ENCODE results near the gene ATP13A3. TPM values are rescaled to one million over a fixed set of nuclear protein-coding genes. Genes with fewer than 3 reads are reported as not detected.

Gene ATP13A3
- total and polyA plus RNA-seq, 2 of the 4 experiments (the other 2 are of a cell fraction): 48.1 to 154 TPM

DNA sequence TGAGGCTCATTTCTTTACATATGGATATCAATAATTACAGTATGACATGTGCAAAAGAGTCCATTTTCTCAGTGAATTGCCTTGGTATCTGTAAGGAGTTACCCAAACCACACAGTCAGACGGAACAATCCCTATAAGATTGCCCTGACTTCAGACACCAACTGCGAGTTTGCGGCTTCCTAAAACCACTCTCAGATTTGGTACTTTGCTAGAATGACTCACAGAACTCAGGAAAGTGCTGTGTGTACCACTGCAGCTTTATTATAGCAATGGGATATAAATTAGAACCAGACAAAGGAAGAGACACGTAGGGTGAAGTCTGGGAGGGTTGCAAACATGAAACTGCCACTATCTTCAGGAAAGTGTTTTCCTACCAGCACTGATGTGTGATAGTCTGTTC, 45.8 kb upstream of the ATP13A3 start:
- no TSS peak for BruUV-seq (replicated peaks)
- in situ Hi-C loops (cut with MboI; ENCODE audit: low sequenced_read_pairs) (no loop called here), dilution Hi-C loops (cut with HindIII; ENCODE audit: low sequenced_read_pairs, unreplicated experiment) (no loop called here), intact Hi-C loops (cut with micrococcal nuclease) (no loop called here)
- H3K14ac ChIP-seq (replicated peaks; ENCODE audit: low read depth, low read length): no peak overlapping the region
- no peaks in the 10 kb centered on the region for H3K27me3 ChIP-seq (ENCODE audit: control insufficient read depth, insufficient read depth, low read length)
- H3K27ac ChIP-seq (ENCODE audit: insufficient read depth, low read length): no peak overlapping the region
- no peak overlapping the region for H2BK20ac ChIP-seq (ENCODE audit: low read depth, low read length)
- no peak overlapping the region for H4K5ac ChIP-seq (ENCODE audit: low read depth, low read length)
- H3K4ac ChIP-seq (ENCODE audit: low read depth, low read length): no peak overlapping the region
- H3K9me3 ChIP-seq (ENCODE audit: control insufficient read depth, insufficient read depth, low read length): peaks cover 9% of the 10 kb centered on the region
- TF ChIP-seq CHD1 (IDR thresholded peaks at IDR 0.05; ENCODE audit: low read depth, low read length): no peak
- no peak for TF ChIP-seq BHLHE40 (IDR thresholded peaks at IDR 0.05; ENCODE audit: low read depth, low read length)
- no peak for TF ChIP-seq SMC3 (IDR thresholded peaks at IDR 0.05; ENCODE audit: low read depth, low read length)
- TF ChIP-seq RFX5 (IDR thresholded peaks at IDR 0.05; ENCODE audit: low read depth, low read length): no peak
- H2BK5ac ChIP-seq (ENCODE audit: low read depth, low read length, poor library complexity, severe bottlenecking): no peak overlapping the region
- no peaks in the 10 kb centered on the region for H3K36me3 ChIP-seq (ENCODE audit: control insufficient read depth, insufficient read depth, low read length)
- no peak overlapping the region for H4K8ac ChIP-seq (ENCODE audit: low read depth in 2 of 2, low read length in 2 of 2)
- peaks cover 10% of the 10 kb centered on the region; the same call in 1 of the 2 replicates for H3K9me1 ChIP-seq (ENCODE audit: insufficient read depth, low read length)
- ATAC-seq (ENCODE audit: low read depth): no peak
- H3K23ac ChIP-seq (ENCODE audit: low read depth, low read length): no peak overlapping the region
- no peak overlapping the region for H3K4me2 ChIP-seq (ENCODE audit: low read depth, low read length)
- no peak overlapping the region for H3K4me3 ChIP-seq (ENCODE audit: insufficient read depth, low read depth, low read length)
- no peaks in the 10 kb centered on the region; a peak in 1 of 4 replicates for H3K79me1 ChIP-seq (ENCODE audit: low read depth in 1 of 2, low read length in 2 of 2)
- no peak overlapping the region for H3K56ac ChIP-seq (ENCODE audit: extremely low read depth, insufficient read depth, low read length)
- H3K9ac ChIP-seq (ENCODE audit: low read depth, low read length): no peak overlapping the region
- no peak for DNase-seq
- ChIA-PET CTCF (no interaction called here), POLR2A (ENCODE audit: unreplicated experiment) (no interaction called here)
- H2AFZ ChIP-seq (replicated peaks; ENCODE audit: low read length, poor library complexity): no peak overlapping the region
- H4K20me1 ChIP-seq (ENCODE audit: insufficient read depth, low read length): no peaks in the 10 kb centered on the region
- no peak overlapping the region for H3K18ac ChIP-seq (ENCODE audit: low read depth, low read length)
- H3K4me1 ChIP-seq (ENCODE audit: control insufficient read depth, insufficient read depth, low read length): peaks cover 8% of the 10 kb centered on the region
- no peak overlapping the region; the same call in 1 of the 2 replicates for H2BK120ac ChIP-seq (ENCODE audit: low read depth, low read length)
- no peak overlapping the region for H2AK5ac ChIP-seq (ENCODE audit: low read depth, low read length)
- H2AK9ac ChIP-seq (replicated peaks; ENCODE audit: low read depth, low read length, poor library complexity): no peak overlapping the region
- no CpG with 5 or more reads among the region's 4 CpGs for WGBS, 2 experiments (ENCODE audit: extremely low coverage in 2 of 2, insufficient read length in 1 of 2)
- H4K91ac ChIP-seq (ENCODE audit: insufficient read depth, low read depth, low read length): no peak overlapping the region
- no peak overlapping the region for H2BK15ac ChIP-seq (ENCODE audit: low read depth, low read length)

All from IMR-90 (cell line).